GM21576 (cell line): ENCODE results near the gene BCL7C.
"Not testable (repeated sequence)": the region's sequence is repeated elsewhere in the genome, so short reads cannot be mapped to it uniquely, and the experiment has no call there.

Experiments
- ATAC-seq: cut with Tn5 transposase; IDR thresholded peaks from one replicate; pipeline ENCODE4 v1.9.1; 2021; ENCODE audit warnings: mild to moderate bottlenecking, moderate library complexity; ENCODE audit not compliant: unreplicated experiment

BCL7C gene

GRCh38 chr16:30896261-30896888 is 2.5 kb upstream of the BCL7C start, which contains the start of gene CTF1:
Gene CTF1 (plus strand): TSS chr16:30896614. CDS start chr16:30896644, 30 bp downstream.
- ATAC-seq, result no peak

GRCh38 chr16:30895627-30896260 is 1.9 kb upstream of the BCL7C start:
- no peak for ATAC-seq

- ATAC-seq, result no peak
These were observed 877 bp upstream of the BCL7C start for GRCh38 chr16:30894540-30895368.

- ATAC-seq, result no peak
These were observed 497 bp downstream of the BCL7C start for GRCh38 chr16:30893417-30893743.

- ATAC-seq, result no peak
These were observed 1.0 kb downstream of the BCL7C start for GRCh38 chr16:30892670-30893416.

GRCh38 chr16:30891043-30891823 is 2.6 kb downstream of the BCL7C start:
- not testable (repeated sequence) for ATAC-seq

- ATAC-seq, result no peak
These were observed 4.2 kb downstream of the BCL7C start for GRCh38 chr16:30889721-30890120.

GRCh38 chr16:30888856-30889499 is 4.9 kb downstream of the BCL7C start:
- no peak for ATAC-seq

- ATAC-seq, result no peak
These were observed 6.0 kb downstream of the BCL7C start for GRCh38 chr16:30887927-30888326.

GRCh38 chr16:30886145-30886544 is 7.7 kb downstream of the BCL7C start:
- ATAC-seq, result no peak

- ATAC-seq, result no peak
These were observed 8.7 kb downstream of the BCL7C start for GRCh38 chr16:30885196-30885595.

- ATAC-seq, result no peak
These were observed 9.1 kb downstream of the BCL7C start for GRCh38 chr16:30884760-30885159.

- no peak for ATAC-seq
These were observed 11.2 kb downstream of the BCL7C start for GRCh38 chr16:30882429-30883310.

- ATAC-seq, result no peak
These were observed 17.0 kb downstream of the BCL7C start for GRCh38 chr16:30876867-30877266.

GRCh38 chr16:30875871-30876801 is 17.7 kb downstream of the BCL7C start:
- ATAC-seq, result peak; percentile 36

GRCh38 chr16:30874821-30875717 is 18.8 kb downstream of the BCL7C start:
- peak; percentile 74 for ATAC-seq
